Measurements from ENCODE around the gene TRPM2.

The TRPM2 gene

GRCh38 chr21:44436111-44436611, 82.7 kb downstream of the TRPM2 start:
- DNase-seq, result no peak
- TF ChIP-seq GATA1 (IDR thresholded peaks at IDR 0.05; ENCODE audit: low read depth, low read length), result no peak
- no peak for TF ChIP-seq POLR2A (IDR thresholded peaks at IDR 0.05; ENCODE audit: low read length)

GRCh38 chr21:44436958-44437357, 83.5 kb downstream of the TRPM2 start:
- DNase-seq, result no peak
- no peak for TF ChIP-seq POLR2A (IDR thresholded peaks at IDR 0.05; ENCODE audit: low read length)
- TF ChIP-seq GATA1 (IDR thresholded peaks at IDR 0.05; ENCODE audit: low read depth, low read length), result no peak

GRCh38 chr21:44437371-44437695, 83.9 kb downstream of the TRPM2 start:
- TF ChIP-seq POLR2A (IDR thresholded peaks at IDR 0.05; ENCODE audit: low read length), result no peak
- TF ChIP-seq GATA1 (IDR thresholded peaks at IDR 0.05; ENCODE audit: low read depth, low read length), result no peak
- no peak for DNase-seq

- TF ChIP-seq POLR2A (IDR thresholded peaks at IDR 0.05; ENCODE audit: low read length), result no peak
- no peak for TF ChIP-seq GATA1 (IDR thresholded peaks at IDR 0.05; ENCODE audit: low read depth, low read length)
- no peak for DNase-seq
These were observed 84.4 kb downstream of the TRPM2 start for GRCh38 chr21:44437696-44438431.

GRCh38 chr21:44438531-44439210, 85.2 kb downstream of the TRPM2 start:
- TF ChIP-seq GATA1 (IDR thresholded peaks at IDR 0.05; ENCODE audit: low read depth, low read length), result no peak
- TF ChIP-seq POLR2A (IDR thresholded peaks at IDR 0.05; ENCODE audit: low read length), result no peak
- no peak for DNase-seq

- TF ChIP-seq GATA1 (IDR thresholded peaks at IDR 0.05; ENCODE audit: low read depth, low read length) (no peak), POLR2A (IDR thresholded peaks at IDR 0.05; ENCODE audit: low read length) (no peak)
- no peak for DNase-seq
These were observed 85.8 kb downstream of the TRPM2 start for GRCh38 chr21:44439211-44439600.

- no peak for DNase-seq
- TF ChIP-seq POLR2A (IDR thresholded peaks at IDR 0.05; ENCODE audit: low read length) (no peak), GATA1 (IDR thresholded peaks at IDR 0.05; ENCODE audit: low read depth, low read length) (no peak)
These were observed 87.0 kb downstream of the TRPM2 start for GRCh38 chr21:44440241-44441040.

GRCh38 chr21:44441041-44441400, 87.6 kb downstream of the TRPM2 start:
- no peak for TF ChIP-seq POLR2A (IDR thresholded peaks at IDR 0.05; ENCODE audit: low read length)
- no peak for TF ChIP-seq GATA1 (IDR thresholded peaks at IDR 0.05; ENCODE audit: low read depth, low read length)
- no peak for DNase-seq

- DNase-seq, result no peak
- TF ChIP-seq POLR2A (IDR thresholded peaks at IDR 0.05; ENCODE audit: low read length) (no peak), GATA1 (IDR thresholded peaks at IDR 0.05; ENCODE audit: low read depth, low read length) (no peak)
These were observed 88.3 kb downstream of the TRPM2 start for GRCh38 chr21:44441581-44442265.

GRCh38 chr21:44442266-44443125, 89.1 kb downstream of the TRPM2 start:
- TF ChIP-seq POLR2A (IDR thresholded peaks at IDR 0.05; ENCODE audit: low read length) (no peak), GATA1 (IDR thresholded peaks at IDR 0.05; ENCODE audit: low read depth, low read length) (no peak)
- DNase-seq, result no peak

GRCh38 chr21:44443291-44443890, 90.0 kb downstream of the TRPM2 start:
- DNase-seq, result no peak
- no peak for TF ChIP-seq GATA1 (IDR thresholded peaks at IDR 0.05; ENCODE audit: low read depth, low read length)
- no peak for TF ChIP-seq POLR2A (IDR thresholded peaks at IDR 0.05; ENCODE audit: low read length)

GRCh38 chr21:44443891-44444285, 90.5 kb downstream of the TRPM2 start:
- DNase-seq, result no peak

More at GRCh38 chr21:44443891-44444285, 90.5 kb downstream of the TRPM2 start:
- no peak for TF ChIP-seq POLR2A (IDR thresholded peaks at IDR 0.05; ENCODE audit: low read length)
- TF ChIP-seq GATA1 (IDR thresholded peaks at IDR 0.05; ENCODE audit: low read depth, low read length), result no peak
